ENCODE measurements around the gene MTOR. TPM values are rescaled to one million over a fixed set of nuclear protein-coding genes. Genes with fewer than 3 reads are reported as not detected.

Gene MTOR
- total RNA-seq, 1 donor from 2014 or later, result 66.3 TPM

GRCh38 chr1:11229203-11229602 lies 33.1 kb downstream of the MTOR start:
- DNase-seq (ENCODE audit: low spot score, unreplicated experiment), result no peak
- Mint-ChIP-seq H3K27me3 (no peaks in the 10 kb centered on the region), H3K27ac (no peak overlapping the region), H3K9me3 (ENCODE audit: low read depth) (no peaks in the 10 kb centered on the region), H3K4me1 (ENCODE audit: low read depth) (no peaks in the 10 kb centered on the region), H3K36me3 (ENCODE audit: insufficient read depth) (peaks cover 34% of the 10 kb centered on the region), H3K4me3 (ENCODE audit: low read depth) (no peak overlapping the region)
- TF ChIP-seq, protein P1, sequence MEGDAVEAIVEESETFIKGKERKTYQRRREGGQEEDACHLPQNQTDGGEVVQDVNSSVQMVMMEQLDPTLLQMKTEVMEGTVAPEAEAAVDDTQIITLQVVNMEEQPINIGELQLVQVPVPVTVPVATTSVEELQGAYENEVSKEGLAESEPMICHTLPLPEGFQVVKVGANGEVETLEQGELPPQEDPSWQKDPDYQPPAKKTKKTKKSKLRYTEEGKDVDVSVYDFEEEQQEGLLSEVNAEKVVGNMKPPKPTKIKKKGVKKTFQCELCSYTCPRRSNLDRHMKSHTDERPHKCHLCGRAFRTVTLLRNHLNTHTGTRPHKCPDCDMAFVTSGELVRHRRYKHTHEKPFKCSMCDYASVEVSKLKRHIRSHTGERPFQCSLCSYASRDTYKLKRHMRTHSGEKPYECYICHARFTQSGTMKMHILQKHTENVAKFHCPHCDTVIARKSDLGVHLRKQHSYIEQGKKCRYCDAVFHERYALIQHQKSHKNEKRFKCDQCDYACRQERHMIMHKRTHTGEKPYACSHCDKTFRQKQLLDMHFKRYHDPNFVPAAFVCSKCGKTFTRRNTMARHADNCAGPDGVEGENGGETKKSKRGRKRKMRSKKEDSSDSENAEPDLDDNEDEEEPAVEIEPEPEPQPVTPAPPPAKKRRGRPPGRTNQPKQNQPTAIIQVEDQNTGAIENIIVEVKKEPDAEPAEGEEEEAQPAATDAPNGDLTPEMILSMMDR (IDR thresholded peaks at IDR 0.05; ENCODE audit: unreplicated experiment), result no peak

GRCh38 chr1:11227106-11228077 lies 35.0 kb downstream of the MTOR start:
- no peak for DNase-seq (ENCODE audit: low spot score, unreplicated experiment)
- no peak overlapping the region for H3K4me3 Mint-ChIP-seq (ENCODE audit: low read depth)
- no peaks in the 10 kb centered on the region for H3K9me3 Mint-ChIP-seq (ENCODE audit: low read depth)
- H3K27ac Mint-ChIP-seq, result no peak overlapping the region
- no peaks in the 10 kb centered on the region for H3K4me1 Mint-ChIP-seq (ENCODE audit: low read depth)
- no peaks in the 10 kb centered on the region for H3K27me3 Mint-ChIP-seq
- peaks cover 28% of the 10 kb centered on the region for H3K36me3 Mint-ChIP-seq (ENCODE audit: insufficient read depth)
- TF ChIP-seq, protein P1 (IDR thresholded peaks at IDR 0.05; ENCODE audit: unreplicated experiment), result no peak

DNA sequence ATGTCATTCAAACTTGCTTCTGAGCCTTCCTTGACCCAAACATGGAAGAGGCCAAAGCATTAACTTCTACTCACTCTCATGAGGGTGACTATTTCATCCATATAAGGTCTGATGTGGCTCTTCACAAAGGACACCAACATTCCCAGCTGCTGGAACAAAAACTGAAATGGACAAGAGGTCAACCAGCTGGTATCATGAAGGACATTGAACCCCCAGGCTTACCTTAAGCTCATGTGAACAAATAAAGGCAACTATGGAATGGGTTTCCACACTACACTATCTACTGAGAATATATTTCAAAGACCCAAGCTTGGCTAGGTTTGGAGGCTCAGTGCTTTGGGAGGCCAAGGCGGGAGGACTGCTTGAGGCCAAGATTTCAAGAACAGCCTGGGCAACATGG lies 46.3 kb downstream of the MTOR start:
- TF ChIP-seq, protein P1 (IDR thresholded peaks at IDR 0.05; ENCODE audit: unreplicated experiment), result no peak
- Mint-ChIP-seq H3K9me3 (ENCODE audit: low read depth) (no peaks in the 10 kb centered on the region), H3K27me3 (no peaks in the 10 kb centered on the region), H3K4me1 (ENCODE audit: low read depth) (no peaks in the 10 kb centered on the region), H3K27ac (no peak overlapping the region), H3K4me3 (ENCODE audit: low read depth) (no peak overlapping the region), H3K36me3 (ENCODE audit: insufficient read depth) (peaks cover 26% of the 10 kb centered on the region)
- DNase-seq (ENCODE audit: low spot score, unreplicated experiment), result no peak

DNA sequence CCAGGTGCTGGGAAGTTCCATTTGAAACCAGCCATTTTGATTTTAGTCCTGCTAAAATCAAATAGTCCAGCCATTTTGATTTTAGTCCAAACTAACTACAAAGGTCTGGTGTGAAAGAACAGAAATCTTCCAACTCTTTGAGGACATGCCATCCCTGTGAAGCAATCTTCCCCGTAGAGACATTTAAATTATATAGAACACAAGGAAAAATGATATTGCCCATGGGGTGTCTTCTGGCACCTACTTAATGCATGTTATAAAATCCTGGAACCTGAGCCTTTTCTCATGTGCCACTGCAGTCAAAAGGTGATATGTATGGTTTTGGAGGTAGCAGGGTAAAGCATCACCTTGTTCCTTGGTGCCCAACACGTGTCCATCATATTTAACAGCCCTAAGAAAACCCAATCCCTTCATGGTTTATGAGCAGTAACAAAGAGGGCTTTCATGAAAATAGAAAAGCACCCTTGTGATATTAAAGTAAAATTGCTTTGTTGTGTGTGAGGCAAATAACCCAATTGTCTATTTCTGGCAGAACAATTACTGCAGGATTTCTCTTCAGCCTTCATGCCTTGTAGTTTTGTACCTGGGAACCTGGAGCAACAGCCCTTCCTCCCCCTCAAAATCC lies 46.9 kb downstream of the MTOR start:
- Mint-ChIP-seq H3K4me1 (ENCODE audit: low read depth) (no peaks in the 10 kb centered on the region), H3K27ac (no peak overlapping the region), H3K4me3 (ENCODE audit: low read depth) (no peak overlapping the region), H3K27me3 (no peaks in the 10 kb centered on the region), H3K36me3 (ENCODE audit: insufficient read depth) (peaks cover 28% of the 10 kb centered on the region), H3K9me3 (ENCODE audit: low read depth) (no peaks in the 10 kb centered on the region)
- TF ChIP-seq, protein P1 (IDR thresholded peaks at IDR 0.05; ENCODE audit: unreplicated experiment), result no peak
- no peak for DNase-seq (ENCODE audit: low spot score, unreplicated experiment)

- Mint-ChIP-seq H3K4me3 (ENCODE audit: low read depth) (no peak overlapping the region), H3K27me3 (no peaks in the 10 kb centered on the region), H3K9me3 (ENCODE audit: low read depth) (no peaks in the 10 kb centered on the region), H3K36me3 (ENCODE audit: insufficient read depth) (peaks cover 28% of the 10 kb centered on the region), H3K4me1 (ENCODE audit: low read depth) (no peaks in the 10 kb centered on the region), H3K27ac (no peak overlapping the region)
- TF ChIP-seq, protein P1 (IDR thresholded peaks at IDR 0.05; ENCODE audit: unreplicated experiment), result no peak
- DNase-seq (ENCODE audit: low spot score, unreplicated experiment), result no peak
Measured at GRCh38 chr1:11214698-11215380, 47.5 kb downstream of the MTOR start.

Measured in progenitor cell of endocrine pancreas (in vitro differentiated cells).